HEK293 (cell line): ENCODE measurements around the gene ZSCAN10.
A peak's percentile ranks its signal among the peaks of the same experiment; 100 is the strongest.

Source experiments
- CTCF ChIP-seq: fragments of 450-650 bp; formaldehyde crosslinking; IDR thresholded peaks from 2 replicates; pipeline ENCODE4 v1.5.1; 2016; ENCODE audit warnings: missing biosample characterization, missing genetic modification characterization
- GLIS1 ChIP-seq: fragments of 450-650 bp; formaldehyde crosslinking; IDR thresholded peaks from 2 replicates; pipeline ENCODE4 v1.5.1; 2016; ENCODE audit warnings: missing biosample characterization, missing genetic modification characterization
- IKZF3 ChIP-seq: fragments of 450-650 bp; IDR thresholded peaks from 2 replicates; pipeline ENCODE4 v1.5.0; 2018; ENCODE audit warnings: missing biosample characterization, mild to moderate bottlenecking, missing genetic modification characterization, moderate library complexity
- ZBTB1 ChIP-seq: fragments of 450-650 bp; formaldehyde crosslinking; IDR thresholded peaks from 2 replicates; pipeline ENCODE4 v1.5.1; 2016; ENCODE audit warnings: missing biosample characterization, missing genetic modification characterization
- ZBTB17 ChIP-seq: fragments of 450-650 bp; formaldehyde crosslinking; IDR thresholded peaks from 2 replicates; pipeline ENCODE4 v1.5.1; 2016; ENCODE audit warnings: missing biosample characterization, missing genetic modification characterization
- ZBTB7A ChIP-seq: fragments of 450-650 bp; formaldehyde crosslinking; IDR thresholded peaks from 2 replicates; pipeline ENCODE4 v1.5.1; 2016; ENCODE audit warnings: low read depth, missing biosample characterization, missing genetic modification characterization
- ZFHX2 ChIP-seq: fragments of 450-650 bp; formaldehyde crosslinking; conservative IDR thresholded peaks from 2 replicates; pipeline ENCODE4 v1.5.1; 2016; ENCODE audit warnings: missing biosample characterization, missing genetic modification characterization
- ZNF112 ChIP-seq: fragments of 450-650 bp; formaldehyde crosslinking; IDR thresholded peaks from 2 replicates; pipeline ENCODE4 v1.5.0; 2017; ENCODE audit warnings: missing biosample characterization, missing genetic modification characterization
- ZNF18 ChIP-seq: fragments of 450-650 bp; formaldehyde crosslinking; IDR thresholded peaks from 2 replicates; pipeline ENCODE4 v1.5.1; 2016; ENCODE audit warnings: missing biosample characterization, missing genetic modification characterization
- ZNF202 ChIP-seq: fragments of 450-650 bp; formaldehyde crosslinking; IDR thresholded peaks from 2 replicates; pipeline ENCODE4 v1.5.1; 2016; ENCODE audit warnings: missing biosample characterization, missing genetic modification characterization, borderline replicate concordance
- ZNF24 ChIP-seq: fragments of 450-650 bp; formaldehyde crosslinking; IDR thresholded peaks from 2 replicates; pipeline ENCODE4 v1.5.1; 2016; ENCODE audit warnings: missing biosample characterization, missing genetic modification characterization
- ZNF416 ChIP-seq: fragments of 450-650 bp; formaldehyde crosslinking; IDR thresholded peaks from 2 replicates; pipeline ENCODE4 v1.5.1; 2016; ENCODE audit warnings: missing biosample characterization, missing genetic modification characterization
- ZNF510 ChIP-seq: fragments of 450-650 bp; formaldehyde crosslinking; IDR thresholded peaks from 2 replicates; pipeline ENCODE4 v1.5.1; 2018; ENCODE audit warnings: mild to moderate bottlenecking, missing genetic modification characterization, missing biosample characterization; ENCODE audit not compliant: insufficient replicate concordance
- ZNF518A ChIP-seq: fragments of 450-650 bp; formaldehyde crosslinking; conservative IDR thresholded peaks from 2 replicates; pipeline ENCODE4 v1.5.1; 2016; ENCODE audit warnings: low read depth, missing biosample characterization, missing genetic modification characterization
- ZNF529 ChIP-seq: fragments of 450-650 bp; formaldehyde crosslinking; IDR thresholded peaks from 2 replicates; pipeline ENCODE4 v1.5.1; 2017; ENCODE audit warnings: missing genetic modification characterization, missing biosample characterization; ENCODE audit not compliant: insufficient replicate concordance
- ZNF544 ChIP-seq: fragments of 450-650 bp; formaldehyde crosslinking; IDR thresholded peaks from 2 replicates; pipeline ENCODE4 v1.5.0; 2017; ENCODE audit warnings: missing biosample characterization, missing genetic modification characterization
- ZNF560 ChIP-seq: fragments of 450-650 bp; formaldehyde crosslinking; IDR thresholded peaks from 2 replicates; pipeline ENCODE4 v1.5.1; 2017; ENCODE audit warnings: missing biosample characterization, missing genetic modification characterization, borderline replicate concordance
- ZNF580 ChIP-seq: fragments of 450-650 bp; formaldehyde crosslinking; IDR thresholded peaks from 2 replicates; pipeline ENCODE4 v1.5.1; 2016; ENCODE audit warnings: missing biosample characterization, missing genetic modification characterization
- ZNF624 ChIP-seq: fragments of 450-650 bp; formaldehyde crosslinking; IDR thresholded peaks from 2 replicates; pipeline ENCODE4 v1.5.1; 2017; ENCODE audit warnings: missing biosample characterization, missing genetic modification characterization
- ZNF626 ChIP-seq: fragments of 450-650 bp; sonication (Bioruptor Pico); formaldehyde crosslinking; IDR thresholded peaks from 2 replicates; pipeline ENCODE4 v1.5.1; 2018; ENCODE audit warnings: missing biosample characterization, missing genetic modification characterization, inconsistent platforms
- ZNF660 ChIP-seq: fragments of 450-650 bp; IDR thresholded peaks from 2 replicates; pipeline ENCODE4 v1.5.1; 2018; ENCODE audit warnings: missing biosample characterization, mild to moderate bottlenecking, missing genetic modification characterization
- ZNF837 ChIP-seq: fragments of 450-650 bp; formaldehyde crosslinking; IDR thresholded peaks from 2 replicates; pipeline ENCODE4 v1.5.1; 2016; ENCODE audit warnings: missing biosample characterization, missing genetic modification characterization
- ZNF843 ChIP-seq: fragments of 450-650 bp; formaldehyde crosslinking; IDR thresholded peaks from 2 replicates; pipeline ENCODE4 v1.5.1; 2016; ENCODE audit warnings: missing biosample characterization, missing genetic modification characterization
- ZSCAN23 ChIP-seq: fragments of 450-650 bp; formaldehyde crosslinking; IDR thresholded peaks from 2 replicates; pipeline ENCODE4 v1.5.1; 2016; ENCODE audit warnings: missing biosample characterization, missing genetic modification characterization
- TF ChIP-seq, protein P1 (sequence below): fragments of 450-650 bp; formaldehyde crosslinking; IDR thresholded peaks from 2 replicates; pipeline ENCODE4 v1.5.1; 2016; ENCODE audit warnings: missing biosample characterization, missing genetic modification characterization
- TF ChIP-seq, protein P2 (sequence below): fragments of 450-650 bp; formaldehyde crosslinking; IDR thresholded peaks from 2 replicates; pipeline ENCODE4 v1.5.1; 2017; ENCODE audit warnings: missing biosample characterization, mild to moderate bottlenecking, missing genetic modification characterization, moderate library complexity
- TF ChIP-seq, protein P3 (sequence below): IDR thresholded peaks from 2 replicates; pipeline ENCODE4 v1.6.1; 2011; ENCODE audit warnings: mild to moderate bottlenecking, low read depth, low read length, borderline replicate concordance

Gene ZSCAN10

GRCh38 chr16:3045758-3046640, 53.1 kb downstream of the ZSCAN10 start, which contains the start of gene MMP25 (continued):
- TF ChIP-seq, protein P1, sequence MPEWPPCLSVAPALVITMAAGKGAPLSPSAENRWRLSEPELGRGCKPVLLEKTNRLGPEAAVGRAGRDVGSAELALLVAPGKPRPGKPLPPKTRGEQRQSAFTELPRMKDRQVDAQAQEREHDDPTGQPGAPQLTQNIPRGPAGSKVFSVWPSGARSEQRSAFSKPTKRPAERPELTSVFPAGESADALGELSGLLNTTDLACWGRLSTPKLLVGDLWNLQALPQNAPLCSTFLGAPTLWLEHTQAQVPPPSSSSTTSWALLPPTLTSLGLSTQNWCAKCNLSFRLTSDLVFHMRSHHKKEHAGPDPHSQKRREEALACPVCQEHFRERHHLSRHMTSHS (tag by site-specific recombination): no peak
- TF ChIP-seq ZNF843 (tag by site-specific recombination) (no peak), ZNF660 (tag by site-specific recombination) (no peak), ZBTB7A (tag by site-specific recombination) (no peak), ZNF18 (tag by site-specific recombination) (no peak), ZNF416 (no peak), CTCF (no peak), ZNF837 (tag by site-specific recombination) (no peak), ZNF202 (tag by site-specific recombination) (no peak), ZNF626 (no peak), ZNF580 (tag by site-specific recombination) (no peak), GLIS1 (tag by site-specific recombination) (peak; percentile 50; the same call in 1 of the 2 replicates), ZNF112 (no peak), ZNF624 (tag by site-specific recombination) (no peak), ZNF510 (tag by site-specific recombination) (no peak), ZNF529 (tag by site-specific recombination) (no peak), ZNF24 (tag by site-specific recombination) (no peak), ZNF518A (tag by site-specific recombination) (no peak), ZFHX2 (peak; percentile 77), ZNF544 (tag by site-specific recombination) (no peak), ZBTB1 (tag by site-specific recombination) (no peak), ZBTB17 (tag by site-specific recombination) (no peak), ZNF560 (tag by site-specific recombination) (no peak), IKZF3 (tag by site-specific recombination) (peak; percentile 32; the same call in 1 of the 2 replicates), ZSCAN23 (tag by site-specific recombination) (no peak)
- TF ChIP-seq, protein P2, sequence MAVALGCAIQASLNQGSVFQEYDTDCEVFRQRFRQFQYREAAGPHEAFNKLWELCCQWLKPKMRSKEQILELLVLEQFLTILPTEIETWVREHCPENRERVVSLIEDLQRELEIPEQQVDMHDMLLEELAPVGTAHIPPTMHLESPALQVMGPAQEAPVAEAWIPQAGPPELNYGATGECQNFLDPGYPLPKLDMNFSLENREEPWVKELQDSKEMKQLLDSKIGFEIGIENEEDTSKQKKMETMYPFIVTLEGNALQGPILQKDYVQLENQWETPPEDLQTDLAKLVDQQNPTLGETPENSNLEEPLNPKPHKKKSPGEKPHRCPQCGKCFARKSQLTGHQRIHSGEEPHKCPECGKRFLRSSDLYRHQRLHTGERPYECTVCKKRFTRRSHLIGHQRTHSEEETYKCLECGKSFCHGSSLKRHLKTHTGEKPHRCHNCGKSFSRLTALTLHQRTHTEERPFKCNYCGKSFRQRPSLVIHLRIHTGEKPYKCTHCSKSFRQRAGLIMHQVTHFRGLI (tag by site-specific recombination): no peak
- TF ChIP-seq, protein P3, sequence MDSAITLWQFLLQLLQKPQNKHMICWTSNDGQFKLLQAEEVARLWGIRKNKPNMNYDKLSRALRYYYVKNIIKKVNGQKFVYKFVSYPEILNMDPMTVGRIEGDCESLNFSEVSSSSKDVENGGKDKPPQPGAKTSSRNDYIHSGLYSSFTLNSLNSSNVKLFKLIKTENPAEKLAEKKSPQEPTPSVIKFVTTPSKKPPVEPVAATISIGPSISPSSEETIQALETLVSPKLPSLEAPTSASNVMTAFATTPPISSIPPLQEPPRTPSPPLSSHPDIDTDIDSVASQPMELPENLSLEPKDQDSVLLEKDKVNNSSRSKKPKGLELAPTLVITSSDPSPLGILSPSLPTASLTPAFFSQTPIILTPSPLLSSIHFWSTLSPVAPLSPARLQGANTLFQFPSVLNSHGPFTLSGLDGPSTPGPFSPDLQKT: no peak
